HepG2 (cell line): ENCODE data around the gene ZNF227. TPM values are rescaled to one million over a fixed set of nuclear protein-coding genes. Genes with fewer than 3 reads are reported as not detected.

Experiments used
- ARID4A ChIP-seq: sonication (generic); formaldehyde crosslinking; IDR thresholded peaks from 2 replicates; pipeline ENCODE4 v1.5.0; 2020; ENCODE audit warnings: mild to moderate bottlenecking, missing genetic modification reagents, borderline replicate concordance
- CBX5 ChIP-seq: sonication (generic); formaldehyde crosslinking; IDR thresholded peaks from 2 replicates; pipeline ENCODE4 v1.4.0; 2020; ENCODE audit warnings: missing genetic modification reagents, borderline replicate concordance
- DNMT3B ChIP-seq: conservative IDR thresholded peaks from 2 replicates; pipeline ENCODE4 v1.6.1; 2016; ENCODE audit warnings: missing biosample characterization, control low read depth
- GFI1 ChIP-seq: sonication (generic); formaldehyde crosslinking; IDR thresholded peaks from 2 replicates; pipeline ENCODE4 v1.5.0; 2020; ENCODE audit warnings: missing genetic modification reagents, mild to moderate bottlenecking, borderline replicate concordance
- MIER3 ChIP-seq: IDR thresholded peaks from 2 replicates; pipeline ENCODE4 v1.6.1; 2016; ENCODE audit warnings: missing compliant biosample characterization, borderline replicate concordance
- MYNN ChIP-seq: sonication (generic); formaldehyde crosslinking; IDR thresholded peaks from 2 replicates; pipeline ENCODE4 v1.4.0; 2020; ENCODE audit warnings: mild to moderate bottlenecking, low read depth, missing genetic modification reagents
- NFE2 ChIP-seq: sonication (generic); formaldehyde crosslinking; IDR thresholded peaks from 2 replicates; pipeline ENCODE4 v1.4.0; 2020; ENCODE audit warnings: missing genetic modification reagents
- PRDM15 ChIP-seq: sonication (generic); formaldehyde crosslinking; IDR thresholded peaks from 2 replicates; pipeline ENCODE4 v1.4.0; 2020; ENCODE audit warnings: missing genetic modification reagents
- SIN3B ChIP-seq: fragments of 150-350 bp; IDR thresholded peaks from 2 replicates; pipeline ENCODE4 v1.6.1; 2014; ENCODE audit warnings: low read length
- SIX4 ChIP-seq: sonication (generic); formaldehyde crosslinking; IDR thresholded peaks from 2 replicates; pipeline ENCODE4 v1.4.0; 2020; ENCODE audit warnings: missing genetic modification reagents
- SMAD9 ChIP-seq: sonication (generic); formaldehyde crosslinking; IDR thresholded peaks from 2 replicates; pipeline ENCODE4 v1.5.1; 2020; ENCODE audit warnings: mild to moderate bottlenecking, missing genetic modification reagents
- SRSF1 ChIP-seq: fragments of 200-400 bp; formaldehyde crosslinking; optimal IDR thresholded peaks from 2 replicates; pipeline ENCODE3; 2017; ENCODE audit warnings: mild to moderate bottlenecking, low read depth, low read length, moderate library complexity
- TEAD3 ChIP-seq: optimal IDR thresholded peaks from 2 replicates; pipeline ENCODE3; 2016; ENCODE audit warnings: borderline replicate concordance
- YY1 ChIP-seq: IDR thresholded peaks from 2 replicates; pipeline ENCODE4 v1.6.1; 2011; ENCODE audit warnings: low read length, low read depth, moderate library complexity, mild to moderate bottlenecking; ENCODE audit not compliant: insufficient read depth, insufficient replicate concordance
- ZNF44 ChIP-seq: sonication (generic); formaldehyde crosslinking; IDR thresholded peaks from 2 replicates; pipeline ENCODE4 v1.5.1; 2020; ENCODE audit warnings: mild to moderate bottlenecking, missing genetic modification reagents
- ZNF510 ChIP-seq: sonication (generic); formaldehyde crosslinking; IDR thresholded peaks from 2 replicates; pipeline ENCODE4 v1.4.0; 2020; ENCODE audit warnings: low read depth, mild to moderate bottlenecking, missing genetic modification reagents
- ZNF841 ChIP-seq: sonication (generic); formaldehyde crosslinking; IDR thresholded peaks from 2 replicates; pipeline ENCODE4 v1.8.1; 2023; ENCODE audit warnings: missing genetic modification reagents, borderline replicate concordance
- polyA plus RNA-seq, 8 experiments: library from polyadenylated mRNA; depleted of rRNA in 3 of 8; stranded (reverse) in 7 of 8; unstranded in 1 of 8; fragments of >200 nt; fragmentation: Illumina TruSeq in 4 of 8; extraction: Trizol in 4 of 8; gene quantifications; 2 replicates each; pipeline versions ENCODE4 v1.2.1 to v1.2.3, GENCODE V29; 2011 to 2016; ENCODE audit warnings: low read depth in 4 of 8, missing spikeins in 1 of 8, mixed read lengths in 1 of 8; ENCODE audit not compliant: insufficient read depth in 1 of 8
- total RNA-seq, 5 experiments: library from RNA; depleted of rRNA; stranded (reverse); fragments of >200 nt; fragmentation: Illumina TruSeq; extraction: Trizol; gene quantifications; 2 replicates each; pipeline ENCODE4 v1.2.3, GENCODE V29; 2016; ENCODE audit warnings: low read depth in 1 of 5
- TF ChIP-seq, protein P1 (sequence below): sonication (generic); formaldehyde crosslinking; IDR thresholded peaks from 2 replicates; pipeline ENCODE4 v1.4.0; 2020; ENCODE audit warnings: low read depth, mild to moderate bottlenecking, missing genetic modification reagents
- TF ChIP-seq, protein P2 (sequence below): sonication (generic); formaldehyde crosslinking; IDR thresholded peaks from 2 replicates; pipeline ENCODE4 v1.8.1; 2023; ENCODE audit warnings: missing genetic modification reagents, inconsistent platforms, borderline replicate concordance

Gene ZNF227
- total and polyA plus RNA-seq, 2 of the 13 experiments (the other 11 are each of a cell fraction or from before 2014, with no cell fraction given): 3.1 to 16.8 TPM

GRCh38 chr19:44207126-44207803 is 5.1 kb upstream of the ZNF227 start (continued):
- TF ChIP-seq, protein P1, sequence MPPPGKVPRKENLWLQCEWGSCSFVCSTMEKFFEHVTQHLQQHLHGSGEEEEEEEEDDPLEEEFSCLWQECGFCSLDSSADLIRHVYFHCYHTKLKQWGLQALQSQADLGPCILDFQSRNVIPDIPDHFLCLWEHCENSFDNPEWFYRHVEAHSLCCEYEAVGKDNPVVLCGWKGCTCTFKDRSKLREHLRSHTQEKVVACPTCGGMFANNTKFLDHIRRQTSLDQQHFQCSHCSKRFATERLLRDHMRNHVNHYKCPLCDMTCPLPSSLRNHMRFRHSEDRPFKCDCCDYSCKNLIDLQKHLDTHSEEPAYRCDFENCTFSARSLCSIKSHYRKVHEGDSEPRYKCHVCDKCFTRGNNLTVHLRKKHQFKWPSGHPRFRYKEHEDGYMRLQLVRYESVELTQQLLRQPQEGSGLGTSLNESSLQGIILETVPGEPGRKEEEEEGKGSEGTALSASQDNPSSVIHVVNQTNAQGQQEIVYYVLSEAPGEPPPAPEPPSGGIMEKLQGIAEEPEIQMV: peak; percentile 79
- TF ChIP-seq ZNF44: no peak
- no peak for TF ChIP-seq ZNF841
- TF ChIP-seq SMAD9 (CRISPR knock-in tag): no peak
- TF ChIP-seq SIN3B: peak; percentile 22; the same call in 1 of the 2 replicates
- TF ChIP-seq NFE2: no peak
- TF ChIP-seq SRSF1: no peak
- peak; percentile 84; the same call in 1 of the 2 replicates for TF ChIP-seq MIER3 (CRISPR knock-in tag)
- peak; percentile 72 for TF ChIP-seq SIX4
- TF ChIP-seq PRDM15: no peak
- 0 out of 2 replicates have a peak, but pooled peaks have one; percentile 63 for TF ChIP-seq DNMT3B
- no peak for TF ChIP-seq MYNN
- TF ChIP-seq CBX5 (CRISPR knock-in tag): peak; percentile 82; the same call in 1 of the 2 replicates
- TF ChIP-seq YY1: peak; percentile 88
- TF ChIP-seq GFI1 (CRISPR knock-in tag): peak; percentile 42; the same call in 1 of the 2 replicates
- TF ChIP-seq, protein P2, sequence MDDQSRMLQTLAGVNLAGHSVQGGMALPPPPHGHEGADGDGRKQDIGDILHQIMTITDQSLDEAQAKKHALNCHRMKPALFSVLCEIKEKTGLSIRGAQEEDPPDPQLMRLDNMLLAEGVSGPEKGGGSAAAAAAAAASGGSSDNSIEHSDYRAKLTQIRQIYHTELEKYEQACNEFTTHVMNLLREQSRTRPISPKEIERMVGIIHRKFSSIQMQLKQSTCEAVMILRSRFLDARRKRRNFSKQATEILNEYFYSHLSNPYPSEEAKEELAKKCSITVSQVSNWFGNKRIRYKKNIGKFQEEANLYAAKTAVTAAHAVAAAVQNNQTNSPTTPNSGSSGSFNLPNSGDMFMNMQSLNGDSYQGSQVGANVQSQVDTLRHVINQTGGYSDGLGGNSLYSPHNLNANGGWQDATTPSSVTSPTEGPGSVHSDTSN (CRISPR knock-in tag): no peak
- TF ChIP-seq TEAD3: peak; percentile 49
- TF ChIP-seq ARID4A (CRISPR knock-in tag): peak; percentile 92; the same call in 1 of the 2 replicates
- TF ChIP-seq ZNF510 (CRISPR knock-in tag): 0 out of 2 replicates have a peak, but pooled peaks have one; percentile 27
